Measurements from ENCODE around the gene FAM25A. TPM values are rescaled to one million over a fixed set of nuclear protein-coding genes. Genes with fewer than 3 reads are reported as not detected.
"Not testable (repeated sequence)": the region's sequence is repeated elsewhere in the genome, so short reads cannot be mapped to it uniquely, and the experiment has no call there.

Gene FAM25A
- polyA plus RNA-seq, 2 donors: 503 to 2,365 TPM

DNA sequence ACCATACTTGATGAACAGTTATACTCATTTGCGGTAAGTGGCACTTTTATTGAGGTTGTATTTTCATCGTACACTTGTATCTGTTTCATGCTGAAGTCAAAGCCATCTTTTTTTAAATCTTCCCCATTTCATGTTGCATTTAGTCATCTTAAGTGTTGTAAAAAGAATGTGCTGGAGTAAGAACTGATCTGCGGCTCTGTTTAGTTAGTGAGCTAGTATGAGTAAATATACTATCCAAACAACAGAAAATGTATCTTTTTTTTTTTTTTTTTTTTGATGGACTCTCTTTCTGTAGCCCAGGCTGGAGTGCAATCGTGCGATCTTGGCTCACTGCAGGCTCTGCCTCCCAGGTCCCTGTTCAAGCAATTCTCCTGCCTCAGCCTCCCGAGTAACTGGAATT, 12.4 kb upstream of the FAM25A start:
- H3K9me3 ChIP-seq (ENCODE audit: control insufficient read depth in 2 of 2, insufficient read depth in 1 of 2, low read depth in 1 of 2, low read length in 1 of 2); H3K36me3 ChIP-seq (ENCODE audit: control insufficient read depth in 2 of 2, insufficient read depth in 2 of 2, low read length in 1 of 2); H3K27ac ChIP-seq (ENCODE audit: low read depth in 2 of 2, low read length in 1 of 2); H3K27me3 ChIP-seq (ENCODE audit: control insufficient read depth in 1 of 2, insufficient read depth in 2 of 2, low read length in 2 of 2); H3K4me3 ChIP-seq (ENCODE audit: low read depth in 1 of 2, low read length in 2 of 2); H3K4me1 ChIP-seq (ENCODE audit: control insufficient read depth in 2 of 2, insufficient read depth in 2 of 2, low read length in 1 of 2): not testable (repeated sequence)
- WGBS, 2 donors: 74 to 75% methylated on average over 6 of the region's 6 CpGs

DNA sequence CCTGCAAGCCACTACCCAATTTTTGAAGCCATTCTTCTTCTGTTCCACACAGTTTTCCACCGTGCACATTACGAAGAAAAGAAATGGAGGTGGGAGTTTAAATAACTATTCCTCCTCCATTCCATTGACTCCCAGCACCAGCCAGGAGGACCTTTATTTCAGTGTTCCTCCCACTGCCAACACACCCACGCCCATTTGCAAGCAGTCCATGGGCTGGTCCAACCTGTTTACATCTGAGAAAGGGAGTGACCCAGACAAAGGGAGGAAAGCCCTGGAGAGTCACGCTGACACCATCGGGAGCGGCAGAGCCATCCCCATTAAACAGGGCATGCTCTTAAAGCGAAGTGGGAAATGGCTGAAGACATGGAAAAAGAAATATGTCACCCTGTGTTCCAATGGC, 11.8 kb upstream of the FAM25A start:
- H3K9me3 ChIP-seq (ENCODE audit: control insufficient read depth in 2 of 2, insufficient read depth in 1 of 2, low read depth in 1 of 2, low read length in 1 of 2); H3K27me3 ChIP-seq (ENCODE audit: control insufficient read depth in 1 of 2, insufficient read depth in 2 of 2, low read length in 2 of 2); H3K4me1 ChIP-seq (ENCODE audit: control insufficient read depth in 2 of 2, insufficient read depth in 2 of 2, low read length in 1 of 2); H3K36me3 ChIP-seq (ENCODE audit: control insufficient read depth in 2 of 2, insufficient read depth in 2 of 2, low read length in 1 of 2); H3K4me3 ChIP-seq (ENCODE audit: low read depth in 1 of 2, low read length in 2 of 2): not testable (repeated sequence)
- WGBS, 2 donors: 71 to 74% methylated on average over 7 of the region's 7 CpGs
- peak overlapping the region in 1 of 2 donors; percentile 60 for H3K27ac ChIP-seq (ENCODE audit: low read depth in 2 of 2, low read length in 1 of 2)

DNA sequence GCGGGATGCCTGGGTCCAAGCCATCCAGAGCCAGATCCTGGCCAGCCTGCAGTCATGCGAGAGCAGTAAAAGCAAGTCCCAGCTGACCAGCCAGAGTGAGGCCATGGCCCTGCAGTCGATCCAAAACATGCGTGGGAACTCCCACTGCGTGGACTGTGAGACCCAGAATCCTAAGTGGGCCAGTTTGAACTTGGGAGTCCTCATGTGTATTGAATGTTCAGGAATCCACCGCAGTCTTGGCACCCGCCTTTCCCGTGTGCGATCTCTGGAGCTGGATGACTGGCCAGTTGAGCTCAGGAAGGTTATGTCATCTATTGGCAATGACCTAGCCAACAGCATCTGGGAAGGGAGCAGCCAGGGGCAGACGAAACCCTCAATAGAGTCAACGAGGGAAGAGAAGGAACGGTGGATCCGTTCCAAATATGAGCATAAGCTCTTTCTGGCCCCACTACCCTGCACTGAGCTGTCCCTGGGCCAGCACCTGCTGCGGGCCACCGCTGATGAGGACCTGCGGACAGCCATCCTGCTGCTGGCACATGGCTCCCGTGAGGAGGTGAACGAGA, 10.9 kb upstream of the FAM25A start:
- H3K4me3 ChIP-seq (ENCODE audit: low read depth in 1 of 2, low read length in 2 of 2); H3K9me3 ChIP-seq (ENCODE audit: control insufficient read depth in 2 of 2, insufficient read depth in 1 of 2, low read depth in 1 of 2, low read length in 1 of 2); H3K27ac ChIP-seq (ENCODE audit: low read depth in 2 of 2, low read length in 1 of 2); H3K36me3 ChIP-seq (ENCODE audit: control insufficient read depth in 2 of 2, insufficient read depth in 2 of 2, low read length in 1 of 2); H3K27me3 ChIP-seq (ENCODE audit: control insufficient read depth in 1 of 2, insufficient read depth in 2 of 2, low read length in 2 of 2); H3K4me1 ChIP-seq (ENCODE audit: control insufficient read depth in 2 of 2, insufficient read depth in 2 of 2, low read length in 1 of 2): not testable (repeated sequence)
- WGBS, 2 donors: 93 to 94% methylated on average over 15 to 18 of the region's 18 CpGs

- not testable (repeated sequence) for H3K27me3 ChIP-seq (ENCODE audit: control insufficient read depth in 1 of 2, insufficient read depth in 2 of 2, low read length in 2 of 2); H3K9me3 ChIP-seq (ENCODE audit: control insufficient read depth in 2 of 2, insufficient read depth in 1 of 2, low read depth in 1 of 2, low read length in 1 of 2); H3K4me3 ChIP-seq (ENCODE audit: low read depth in 1 of 2, low read length in 2 of 2); H3K27ac ChIP-seq (ENCODE audit: low read depth in 2 of 2, low read length in 1 of 2); H3K36me3 ChIP-seq (ENCODE audit: control insufficient read depth in 2 of 2, insufficient read depth in 2 of 2, low read length in 1 of 2); H3K4me1 ChIP-seq (ENCODE audit: control insufficient read depth in 2 of 2, insufficient read depth in 2 of 2, low read length in 1 of 2)
- WGBS, 2 donors: 52 to 54% methylated on average over 3 of the region's 3 CpGs
Measured at GRCh38 chr10:87013528-87013927, 6.6 kb upstream of the FAM25A start.

DNA sequence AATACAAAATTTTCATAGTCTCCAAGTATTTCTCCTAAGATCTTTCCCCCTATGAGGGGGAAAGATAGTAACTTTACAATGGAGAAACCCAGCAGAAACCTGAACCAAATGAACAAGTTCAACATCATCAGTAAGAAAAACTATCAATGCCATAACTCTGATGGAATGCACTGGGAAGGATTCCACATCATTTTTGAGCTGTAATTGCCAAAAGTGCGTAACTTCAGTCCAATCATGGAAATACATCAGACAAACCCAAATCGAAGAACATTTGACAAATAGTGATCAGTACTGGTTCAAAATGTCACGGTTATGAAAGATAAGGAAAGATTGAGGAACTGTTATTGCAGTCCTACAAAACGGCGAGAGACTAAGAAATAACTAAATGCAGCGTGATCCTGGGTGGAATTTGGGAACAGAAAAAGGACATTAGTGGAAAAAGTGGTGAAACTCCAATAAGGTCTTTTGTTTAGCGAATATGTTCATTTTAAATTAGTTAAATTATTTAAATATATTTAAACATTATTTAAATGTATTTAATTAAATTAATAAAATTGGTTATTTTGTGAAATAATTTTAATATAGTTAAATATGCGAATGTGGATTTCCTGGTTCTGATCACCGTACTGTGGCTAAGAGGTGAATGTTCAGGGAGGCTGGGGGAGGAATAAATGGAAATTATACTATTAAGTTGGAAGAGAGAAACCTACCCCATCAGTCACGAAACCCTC, 4.9 kb upstream of the FAM25A start:
- 85 to 89% methylated on average over 9 of the region's 10 CpGs for WGBS, 2 donors
- not testable (repeated sequence) for H3K27ac ChIP-seq (ENCODE audit: low read depth in 2 of 2, low read length in 1 of 2); H3K27me3 ChIP-seq (ENCODE audit: control insufficient read depth in 1 of 2, insufficient read depth in 2 of 2, low read length in 2 of 2); H3K9me3 ChIP-seq (ENCODE audit: control insufficient read depth in 2 of 2, insufficient read depth in 1 of 2, low read depth in 1 of 2, low read length in 1 of 2); H3K4me1 ChIP-seq (ENCODE audit: control insufficient read depth in 2 of 2, insufficient read depth in 2 of 2, low read length in 1 of 2); H3K4me3 ChIP-seq (ENCODE audit: low read depth in 1 of 2, low read length in 2 of 2); H3K36me3 ChIP-seq (ENCODE audit: control insufficient read depth in 2 of 2, insufficient read depth in 2 of 2, low read length in 1 of 2)

- not testable (repeated sequence) for H3K9me3 ChIP-seq (ENCODE audit: control insufficient read depth in 2 of 2, insufficient read depth in 1 of 2, low read depth in 1 of 2, low read length in 1 of 2); H3K27me3 ChIP-seq (ENCODE audit: control insufficient read depth in 1 of 2, insufficient read depth in 2 of 2, low read length in 2 of 2); H3K4me3 ChIP-seq (ENCODE audit: low read depth in 1 of 2, low read length in 2 of 2); H3K36me3 ChIP-seq (ENCODE audit: control insufficient read depth in 2 of 2, insufficient read depth in 2 of 2, low read length in 1 of 2); H3K4me1 ChIP-seq (ENCODE audit: control insufficient read depth in 2 of 2, insufficient read depth in 2 of 2, low read length in 1 of 2)
- peak overlapping the region; percentile 34 to 82 for H3K27ac ChIP-seq (ENCODE audit: low read depth in 2 of 2, low read length in 1 of 2)
- WGBS, 2 donors: 85 to 86% methylated on average over 4 to 6 of the region's 6 CpGs
Measured at GRCh38 chr10:87018127-87018526, 2.0 kb upstream of the FAM25A start.

DNA sequence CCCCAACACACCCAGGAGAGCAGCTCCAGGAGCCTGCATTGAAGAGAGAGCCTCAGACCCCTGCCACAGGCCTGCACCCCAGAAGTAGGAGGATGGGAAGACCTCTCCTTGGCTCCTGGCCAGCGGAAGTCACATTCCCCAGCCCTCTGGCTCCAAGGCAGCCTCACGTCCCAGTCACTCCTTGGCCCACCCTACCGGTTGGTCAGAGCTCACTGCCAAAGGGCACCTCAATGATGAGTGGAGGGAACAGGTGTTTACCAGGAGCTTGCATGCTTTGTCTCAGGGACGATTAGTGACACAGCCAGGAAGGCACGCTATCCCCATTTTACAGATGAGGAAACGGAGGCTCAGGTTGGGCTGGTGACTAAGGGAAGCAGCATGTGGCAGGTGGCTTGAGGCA, 1.0 kb upstream of the FAM25A start:
- H3K27ac ChIP-seq (ENCODE audit: low read depth in 2 of 2, low read length in 1 of 2): peak overlapping the region in 1 of 2 donors; percentile 79
- not testable (repeated sequence) for H3K27me3 ChIP-seq (ENCODE audit: control insufficient read depth in 1 of 2, insufficient read depth in 2 of 2, low read length in 2 of 2); H3K4me3 ChIP-seq (ENCODE audit: low read depth in 1 of 2, low read length in 2 of 2); H3K36me3 ChIP-seq (ENCODE audit: control insufficient read depth in 2 of 2, insufficient read depth in 2 of 2, low read length in 1 of 2); H3K9me3 ChIP-seq (ENCODE audit: control insufficient read depth in 2 of 2, insufficient read depth in 1 of 2, low read depth in 1 of 2, low read length in 1 of 2); H3K4me1 ChIP-seq (ENCODE audit: control insufficient read depth in 2 of 2, insufficient read depth in 2 of 2, low read length in 1 of 2)
- WGBS, 2 donors: 64 to 80% methylated on average over 6 of the region's 6 CpGs

GRCh38 chr10:87019504-87019903, 590 bp upstream of the FAM25A start:
- not testable (repeated sequence) for H3K4me3 ChIP-seq (ENCODE audit: low read depth in 1 of 2, low read length in 2 of 2); H3K36me3 ChIP-seq (ENCODE audit: control insufficient read depth in 2 of 2, insufficient read depth in 2 of 2, low read length in 1 of 2); H3K4me1 ChIP-seq (ENCODE audit: control insufficient read depth in 2 of 2, insufficient read depth in 2 of 2, low read length in 1 of 2); H3K27me3 ChIP-seq (ENCODE audit: control insufficient read depth in 1 of 2, insufficient read depth in 2 of 2, low read length in 2 of 2); H3K9me3 ChIP-seq (ENCODE audit: control insufficient read depth in 2 of 2, insufficient read depth in 1 of 2, low read depth in 1 of 2, low read length in 1 of 2)
- WGBS, 2 donors: 90 to 97% methylated on average over 1 of the region's 1 CpG
- H3K27ac ChIP-seq (ENCODE audit: low read depth in 2 of 2, low read length in 1 of 2): peak overlapping the region; percentile 76 to 87

DNA sequence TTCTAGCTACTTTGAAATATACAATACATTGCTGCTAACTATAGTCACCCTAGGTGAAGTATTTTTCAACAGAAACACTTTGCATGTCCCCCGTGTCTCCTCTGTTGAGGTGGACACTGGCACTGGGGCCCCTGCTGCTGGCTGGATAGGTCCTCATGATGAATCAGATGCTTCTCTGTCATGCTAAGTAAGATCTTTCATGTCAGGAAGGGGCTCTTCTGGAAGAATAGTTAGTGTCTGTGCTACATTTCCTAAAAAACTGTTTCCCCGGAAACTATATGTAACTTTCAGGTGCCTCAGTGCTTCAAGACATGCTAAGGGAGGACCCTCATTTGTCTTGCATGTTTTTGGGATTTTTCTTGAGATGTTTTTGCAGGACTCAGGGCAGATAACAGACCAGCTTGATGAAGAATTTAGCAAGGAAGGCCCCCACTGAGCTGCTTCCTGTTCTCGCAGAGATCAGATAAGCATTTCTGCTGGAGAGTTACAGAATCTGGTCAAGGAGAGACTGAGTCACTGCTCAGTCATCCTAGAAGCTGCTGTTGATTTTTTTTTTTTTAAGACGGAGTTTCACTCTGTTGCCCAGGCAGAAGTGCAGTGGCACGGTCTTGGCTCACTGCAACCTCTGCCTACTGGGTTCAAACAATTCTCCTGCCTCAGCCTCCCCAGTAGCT, 5.3 kb downstream of the FAM25A start:
- H3K4me3 ChIP-seq (ENCODE audit: low read depth in 1 of 2, low read length in 2 of 2); H3K36me3 ChIP-seq (ENCODE audit: control insufficient read depth in 2 of 2, insufficient read depth in 2 of 2, low read length in 1 of 2); H3K9me3 ChIP-seq (ENCODE audit: control insufficient read depth in 2 of 2, insufficient read depth in 1 of 2, low read depth in 1 of 2, low read length in 1 of 2); H3K27me3 ChIP-seq (ENCODE audit: control insufficient read depth in 1 of 2, insufficient read depth in 2 of 2, low read length in 2 of 2); H3K27ac ChIP-seq (ENCODE audit: low read depth in 2 of 2, low read length in 1 of 2); H3K4me1 ChIP-seq (ENCODE audit: control insufficient read depth in 2 of 2, insufficient read depth in 2 of 2, low read length in 1 of 2): not testable (repeated sequence)
- WGBS, 2 donors: 65 to 69% methylated on average over 5 of the region's 5 CpGs

Data from esophagus (tissue), 2 donors.